PC-9 (cell line): ENCODE results near the gene ATP13A2. TPM values are rescaled to one million over a fixed set of nuclear protein-coding genes. Genes with fewer than 3 reads are reported as not detected.

Source experiments
- BruUV-seq: library from RNA; stranded (reverse); fragments of 400-500 nt; replicated peaks from 2 replicates; lab custom pipeline; 2021; lab: Mats Ljungman, UMichigan
- CTCF ChIA-PET: fragments of 300-600 bp; sonication (Branson Sonifier 250); formaldehyde crosslinking; loops from one replicate; lab custom pipeline; 2022; ENCODE audit warnings: antibody characterized with exemption; lab: Charles Lee
- POLR2A ChIA-PET: fragments of 300-600 bp; sonication (Branson Sonifier 250); formaldehyde crosslinking; loops from one replicate; lab custom pipeline; 2022; ENCODE audit warnings: antibody characterized with exemption; ENCODE audit not compliant: unreplicated experiment; lab: Charles Lee
- DNase-seq, 2 experiments: peaks; one replicate each; pipeline versions ENCODE4 v3.0.0 to v3.0.0-alpha.2; 2015 to 2022; ENCODE audit warnings: mixed read lengths in 1 of 2
- H2AFZ ChIP-seq: fragments of 200-600 bp; sonication (generic); 2 replicates; pipeline ENCODE4 v1.8.1; 2017; ENCODE audit warnings: antibody characterized with exemption
- H3F3A ChIP-seq: fragments of 200-600 bp; sonication (generic); 2 replicates; pipeline ENCODE4 v1.8.1; 2017; ENCODE audit warnings: antibody characterized with exemption, mild to moderate bottlenecking, low read depth; ENCODE audit not compliant: insufficient read depth
- H3K27ac ChIP-seq: fragments of 200-600 bp; sonication (generic); 2 replicates; pipeline ENCODE4 v1.6.1; 2016; ENCODE audit warnings: mixed run types
- H3K27me3 ChIP-seq: fragments of 200-600 bp; sonication (generic); 2 replicates; pipeline ENCODE4 v1.6.1; 2016; ENCODE audit warnings: low read depth, mixed run types; ENCODE audit not compliant: insufficient read depth
- H3K36me3 ChIP-seq: fragments of 200-600 bp; sonication (generic); 2 replicates; pipeline ENCODE4 v1.6.1; 2016; ENCODE audit warnings: low read depth, mixed run types
- H3K4me1 ChIP-seq: fragments of 200-600 bp; sonication (generic); replicated peaks from 2 replicates; pipeline ENCODE4 v1.6.1; 2016; ENCODE audit warnings: mixed run types; ENCODE audit not compliant: insufficient read depth
- H3K4me2 ChIP-seq: fragments of 200-600 bp; sonication (generic); 2 replicates; pipeline ENCODE4 v1.6.1; 2017; ENCODE audit warnings: mixed run types
- H3K4me3 ChIP-seq: fragments of 200-600 bp; sonication (generic); 2 replicates; pipeline ENCODE4 v1.6.1; 2016; ENCODE audit warnings: mixed run types
- H3K79me2 ChIP-seq: fragments of 200-600 bp; sonication (generic); 2 replicates; pipeline ENCODE4 v1.6.1; 2017; ENCODE audit warnings: low read depth, mixed run types
- H3K9me2 ChIP-seq: fragments of 200-600 bp; sonication (generic); 2 replicates; pipeline ENCODE4 v1.8.1; 2017; ENCODE audit warnings: mild to moderate bottlenecking; ENCODE audit not compliant: insufficient read depth
- H3K9me3 ChIP-seq: fragments of 200-600 bp; sonication (generic); 2 replicates; pipeline ENCODE4 v1.8.1; 2016; ENCODE audit warnings: low read depth; ENCODE audit not compliant: insufficient read depth
- H4K20me1 ChIP-seq: fragments of 200-600 bp; sonication (generic); 2 replicates; pipeline ENCODE4 v1.8.1; 2017; ENCODE audit not compliant: insufficient read depth
- CTCF ChIP-seq: fragments of 200-600 bp; sonication (generic); conservative IDR thresholded peaks from 2 replicates; pipeline ENCODE4 v1.6.1; 2017; ENCODE audit warnings: mixed run types, antibody characterized with exemption, mild to moderate bottlenecking, moderate library complexity
- EZH2 ChIP-seq: fragments of 200-600 bp; sonication (generic); IDR thresholded peaks from 2 replicates; pipeline ENCODE4 v1.8.0; 2017; ENCODE audit warnings: antibody characterized with exemption, low read depth
- intact Hi-C: fragments of 100-400 bp; cut with micrococcal nuclease; formaldehyde crosslinking; loops from one replicate; pipeline ENCODE4 v1.10.0; 2022; ENCODE audit not compliant: unreplicated experiment
- total RNA-seq: library from RNA; stranded (reverse); gene quantifications from 2 replicates; pipeline ENCODE4 v1.2.3, GENCODE V29; 2021

ATP13A2 gene
- total RNA-seq, 1 experiment from 2014 or later = 39.9 TPM

GRCh38 chr1:17028662-17029188, 17.0 kb upstream of the ATP13A2 start:
- BruUV-seq = no TSS peak
- Histone ChIP-seq H3K9me3 (no peaks in the 10 kb centered on the region), H3K27ac (no peak overlapping the region), H4K20me1 (no peaks in the 10 kb centered on the region; the same call in 1 of the 2 replicates), H3K4me2 (no peak overlapping the region), H3K4me3 (no peak overlapping the region), H3F3A (no peaks in the 10 kb centered on the region), H3K4me1 (no peaks in the 10 kb centered on the region), H3K9me2 (no peaks in the 10 kb centered on the region), H3K79me2 (no peaks in the 10 kb centered on the region), H3K36me3 (no peaks in the 10 kb centered on the region; the same call in 1 of the 2 replicates), H3K27me3 (no peaks in the 10 kb centered on the region), H2AFZ (no peak overlapping the region)
- CTCF ChIA-PET = no interaction called here
- TF ChIP-seq CTCF (no peak), EZH2 (no peak)
- POLR2A ChIA-PET = no interaction called here
- intact Hi-C loops = no loop called here
- no peak for DNase-seq

GRCh38 chr1:17027900-17028299, 16.2 kb upstream of the ATP13A2 start:
- Histone ChIP-seq H3K4me3 (no peak overlapping the region), H3K4me1 (no peaks in the 10 kb centered on the region), H3K9me3 (no peaks in the 10 kb centered on the region), H3K27ac (no peak overlapping the region), H3K36me3 (no peaks in the 10 kb centered on the region; the same call in 1 of the 2 replicates), H4K20me1 (no peaks in the 10 kb centered on the region; the same call in 1 of the 2 replicates), H3K79me2 (no peaks in the 10 kb centered on the region), H3K4me2 (no peak overlapping the region), H2AFZ (no peak overlapping the region), H3K27me3 (no peaks in the 10 kb centered on the region), H3F3A (no peaks in the 10 kb centered on the region), H3K9me2 (no peaks in the 10 kb centered on the region)
- intact Hi-C loops = no loop called here
- ChIA-PET POLR2A (no interaction called here), CTCF (no interaction called here)
- BruUV-seq = no TSS peak
- TF ChIP-seq EZH2 (no peak), CTCF (no peak)
- no peak for DNase-seq

- ChIA-PET POLR2A (no interaction called here), CTCF (no interaction called here)
- Histone ChIP-seq H4K20me1 (no peaks in the 10 kb centered on the region; the same call in 1 of the 2 replicates), H2AFZ (no peak overlapping the region), H3K4me1 (no peaks in the 10 kb centered on the region), H3K9me2 (no peaks in the 10 kb centered on the region), H3K4me3 (no peak overlapping the region), H3K9me3 (no peaks in the 10 kb centered on the region), H3F3A (no peaks in the 10 kb centered on the region), H3K4me2 (no peak overlapping the region), H3K79me2 (no peaks in the 10 kb centered on the region), H3K27me3 (no peaks in the 10 kb centered on the region), H3K36me3 (no peaks in the 10 kb centered on the region; the same call in 1 of the 2 replicates), H3K27ac (no peak overlapping the region)
- DNase-seq = no peak
- intact Hi-C loops = no loop called here
- no TSS peak for BruUV-seq
- TF ChIP-seq CTCF (no peak), EZH2 (no peak)
These were observed 15.7 kb upstream of the ATP13A2 start for GRCh38 chr1:17027403-17027802.
